ENCODE measurements around the gene THUMPD2.

GRCh38 chr2:39706312-39706711, 72.7 kb downstream of the THUMPD2 start:
- no peak for TF ChIP-seq CTCF (optimal IDR thresholded peaks at IDR 0.05 in 1 of 3, IDR thresholded peaks at IDR 0.05 in 1 of 3, conservative IDR thresholded peaks at IDR 0.05 in 1 of 3; ENCODE audit: extremely low read depth in 1 of 3, insufficient read depth in 2 of 3, low read length in 3 of 3)
- TF ChIP-seq EZH2 (IDR thresholded peaks at IDR 0.05; ENCODE audit: low read length) = no peak

Measured in keratinocyte (primary cell).